Measurements from ENCODE around the gene ANO7.

DNA sequence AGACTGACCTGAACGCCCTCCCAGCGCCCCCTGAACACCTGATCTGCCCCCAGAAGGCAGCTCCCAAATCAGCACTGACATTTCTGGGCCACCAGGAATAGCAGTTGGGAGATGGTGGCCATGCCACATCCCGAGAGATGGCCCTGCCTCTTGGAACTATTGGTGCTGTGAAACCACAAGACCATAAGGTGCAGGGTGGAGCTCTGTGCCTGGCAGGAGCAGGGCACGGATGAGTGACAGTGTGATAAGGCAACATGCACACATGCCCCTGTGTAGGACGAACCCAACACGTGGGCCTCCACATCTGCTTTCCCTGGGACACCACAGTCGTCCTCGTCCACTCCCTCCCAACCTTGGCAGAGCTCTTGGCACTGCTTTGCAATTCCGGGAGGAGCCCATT, 26.9 kb downstream of the ANO7 start:
- TF ChIP-seq FOXM1 (CRISPR knock-in tag; IDR thresholded peaks at IDR 0.05) (no peak), KLF13 (CRISPR knock-in tag; IDR thresholded peaks at IDR 0.05) (no peak), ATF7 (IDR thresholded peaks at IDR 0.05) (no peak), ATF7 (CRISPR knock-in tag; IDR thresholded peaks at IDR 0.05) (no peak)
- TF ChIP-seq, protein P1, sequence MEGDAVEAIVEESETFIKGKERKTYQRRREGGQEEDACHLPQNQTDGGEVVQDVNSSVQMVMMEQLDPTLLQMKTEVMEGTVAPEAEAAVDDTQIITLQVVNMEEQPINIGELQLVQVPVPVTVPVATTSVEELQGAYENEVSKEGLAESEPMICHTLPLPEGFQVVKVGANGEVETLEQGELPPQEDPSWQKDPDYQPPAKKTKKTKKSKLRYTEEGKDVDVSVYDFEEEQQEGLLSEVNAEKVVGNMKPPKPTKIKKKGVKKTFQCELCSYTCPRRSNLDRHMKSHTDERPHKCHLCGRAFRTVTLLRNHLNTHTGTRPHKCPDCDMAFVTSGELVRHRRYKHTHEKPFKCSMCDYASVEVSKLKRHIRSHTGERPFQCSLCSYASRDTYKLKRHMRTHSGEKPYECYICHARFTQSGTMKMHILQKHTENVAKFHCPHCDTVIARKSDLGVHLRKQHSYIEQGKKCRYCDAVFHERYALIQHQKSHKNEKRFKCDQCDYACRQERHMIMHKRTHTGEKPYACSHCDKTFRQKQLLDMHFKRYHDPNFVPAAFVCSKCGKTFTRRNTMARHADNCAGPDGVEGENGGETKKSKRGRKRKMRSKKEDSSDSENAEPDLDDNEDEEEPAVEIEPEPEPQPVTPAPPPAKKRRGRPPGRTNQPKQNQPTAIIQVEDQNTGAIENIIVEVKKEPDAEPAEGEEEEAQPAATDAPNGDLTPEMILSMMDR (CRISPR knock-in tag; IDR thresholded peaks at IDR 0.05), result no peak
